Endothelial cell of umbilical vein (primary cell): ENCODE results near the gene FOXM1. TPM values are rescaled to one million over a fixed set of nuclear protein-coding genes. Genes with fewer than 3 reads are reported as not detected.

Experiments
- BruUV-seq: library from RNA; stranded (reverse); fragments of 400-500 nt; replicated peaks from 2 replicates; lab custom pipeline; 2021; lab: Mats Ljungman, UMichigan
- CTCF ChIA-PET: fragments of 300-600, 350-600 bp; sonication (Branson Sonifier 250); formaldehyde crosslinking; loops from one replicate; lab custom pipeline; 2021; ENCODE audit warnings: antibody characterized with exemption, inconsistent platforms; lab: Charles Lee
- POLR2A ChIA-PET: fragments of 300-600, 350-600 bp; sonication (Branson Sonifier 250); formaldehyde crosslinking; loops from one replicate; lab custom pipeline; 2021; ENCODE audit warnings: antibody characterized with exemption, inconsistent platforms; lab: Charles Lee
- DNase-seq: peaks from one replicate; pipeline ENCODE4 v3.0.0-alpha.2; 2011; ENCODE audit warnings: low read depth, low spot score
- FAIRE-seq: peaks from 2 replicates; lab custom pipeline; 2011; peaks lifted over from hg19 to GRCh38; lab: Jason Lieb, UNC
- H2AFZ ChIP-seq: 2 replicates; pipeline ENCODE4 v1.6.0; 2012; ENCODE audit warnings: low read depth, low read length, control low read depth, inconsistent platforms
- H3K27ac ChIP-seq: 2 replicates; pipeline ENCODE4 v1.5.1; 2011; ENCODE audit warnings: low read depth, mild to moderate bottlenecking, control low read depth, low read length, moderate library complexity; ENCODE audit not compliant: insufficient read depth
- H3K27me3 ChIP-seq, 2 experiments: 2 replicates each; pipeline versions ENCODE4 v1.6.0 to v1.6.1; 2011; ENCODE audit warnings: low read length in 2 of 2, mixed read lengths in 1 of 2; ENCODE audit not compliant: control insufficient read depth in 2 of 2, insufficient read depth in 2 of 2
- H3K36me3 ChIP-seq, 2 experiments: 2 replicates in 1 of 2; 3 replicates in 1 of 2; pipeline ENCODE4 v1.5.1; 2011; ENCODE audit warnings: low read length in 2 of 2, mild to moderate bottlenecking in 1 of 2, moderate library complexity in 1 of 2; ENCODE audit not compliant: control insufficient read depth in 2 of 2, insufficient read depth in 2 of 2; ENCODE audit errors: extremely low read depth in 1 of 2
- H3K4me1 ChIP-seq: 3 replicates; pipeline ENCODE4 v1.5.1; 2011; ENCODE audit warnings: mild to moderate bottlenecking, low read length; ENCODE audit not compliant: control insufficient read depth, insufficient read depth; ENCODE audit errors: extremely low read depth
- H3K4me2 ChIP-seq: 2 replicates; pipeline ENCODE4 v1.6.1; 2011; ENCODE audit warnings: low read length, control low read depth, mixed read lengths; ENCODE audit not compliant: insufficient read depth
- H3K4me3 ChIP-seq, 3 experiments: fragments of 200-600 bp in 1 of 3; sonication (generic), shearing (Covaris generic) in 1 of 3; replicated peaks in 1 of 3; 2 replicates each; pipeline ENCODE4 v1.5.1; 2011 to 2016; ENCODE audit warnings: control low read depth in 3 of 3, low read length in 3 of 3, mild to moderate bottlenecking in 2 of 3, inconsistent platforms in 1 of 3, low read depth in 1 of 3, moderate library complexity in 1 of 3; ENCODE audit not compliant: insufficient read depth in 1 of 3
- H3K79me2 ChIP-seq: 2 replicates; pipeline ENCODE4 v1.6.0; 2012; ENCODE audit warnings: low read length, inconsistent platforms; ENCODE audit not compliant: control insufficient read depth, insufficient read depth
- H3K9ac ChIP-seq: replicated peaks from 2 replicates; pipeline ENCODE3; 2011; ENCODE audit warnings: low read length, control low read depth; ENCODE audit not compliant: insufficient read depth; ENCODE audit errors: extremely low read depth
- H3K9me1 ChIP-seq: replicated peaks from 3 replicates; pipeline ENCODE4 v1.6.0; 2011; ENCODE audit warnings: mild to moderate bottlenecking, low read length; ENCODE audit not compliant: control insufficient read depth, insufficient read depth; ENCODE audit errors: extremely low read depth
- H3K9me3 ChIP-seq: replicated peaks from 2 replicates; pipeline ENCODE4 v1.5.1; 2012; ENCODE audit warnings: low read length, inconsistent platforms; ENCODE audit not compliant: control insufficient read depth, insufficient read depth
- H4K20me1 ChIP-seq: replicated peaks from 2 replicates; pipeline ENCODE3; 2011; ENCODE audit warnings: mild to moderate bottlenecking, low read length; ENCODE audit not compliant: control insufficient read depth, insufficient read depth; ENCODE audit errors: extremely low read depth
- MYC ChIP-seq: IDR thresholded peaks from one replicate; pipeline ENCODE4 v1.6.1; 2011; ENCODE audit warnings: mild to moderate bottlenecking, low read depth, low read length
- dilution Hi-C: fragments of 300-500 bp; cut with MboI; formaldehyde crosslinking; loops from one replicate; pipeline ENCODE4 v1.15.0; 2019; ENCODE audit warnings: low sequenced_read_pairs; ENCODE audit not compliant: extremely low pct_ligation_motif_present
- intact Hi-C: fragments of 100-400 bp; cut with micrococcal nuclease; formaldehyde crosslinking; loops from one replicate; pipeline ENCODE4 v1.10.0; 2022
- polyA plus RNA-seq, 4 experiments: library from polyadenylated mRNA; depleted of rRNA in 3 of 4; stranded (reverse) in 3 of 4; unstranded in 1 of 4; fragments of >200 nt; gene quantifications; 2 replicates each; pipeline versions ENCODE4 v1.2.1 to v1.2.3, GENCODE V29; 2011 to 2012; ENCODE audit warnings: missing spikeins in 1 of 4
- total RNA-seq: library from RNA; stranded (reverse); gene quantifications from 2 replicates; pipeline ENCODE4 v1.2.3, GENCODE V29; 2021
- TF ChIP-seq, protein P1 (sequence below), 2 donors: IDR thresholded peaks; 1 replicate in 1 of 2; 2 replicates in 1 of 2; pipeline ENCODE4 v1.5.1; 2011; ENCODE audit warnings: low read length in 2 of 2, mild to moderate bottlenecking in 2 of 2, moderate library complexity in 2 of 2, control low read depth in 1 of 2, inconsistent platforms in 1 of 2, low read depth in 1 of 2; ENCODE audit not compliant: insufficient read depth in 1 of 2; ENCODE audit errors: extremely low read depth in 1 of 2

The FOXM1 gene
- total and polyA plus RNA-seq, 2 donors (not counting 3 experiments of a cell fraction or from before 2014, with no cell fraction given), result 43.5 to 136 TPM

DNA sequence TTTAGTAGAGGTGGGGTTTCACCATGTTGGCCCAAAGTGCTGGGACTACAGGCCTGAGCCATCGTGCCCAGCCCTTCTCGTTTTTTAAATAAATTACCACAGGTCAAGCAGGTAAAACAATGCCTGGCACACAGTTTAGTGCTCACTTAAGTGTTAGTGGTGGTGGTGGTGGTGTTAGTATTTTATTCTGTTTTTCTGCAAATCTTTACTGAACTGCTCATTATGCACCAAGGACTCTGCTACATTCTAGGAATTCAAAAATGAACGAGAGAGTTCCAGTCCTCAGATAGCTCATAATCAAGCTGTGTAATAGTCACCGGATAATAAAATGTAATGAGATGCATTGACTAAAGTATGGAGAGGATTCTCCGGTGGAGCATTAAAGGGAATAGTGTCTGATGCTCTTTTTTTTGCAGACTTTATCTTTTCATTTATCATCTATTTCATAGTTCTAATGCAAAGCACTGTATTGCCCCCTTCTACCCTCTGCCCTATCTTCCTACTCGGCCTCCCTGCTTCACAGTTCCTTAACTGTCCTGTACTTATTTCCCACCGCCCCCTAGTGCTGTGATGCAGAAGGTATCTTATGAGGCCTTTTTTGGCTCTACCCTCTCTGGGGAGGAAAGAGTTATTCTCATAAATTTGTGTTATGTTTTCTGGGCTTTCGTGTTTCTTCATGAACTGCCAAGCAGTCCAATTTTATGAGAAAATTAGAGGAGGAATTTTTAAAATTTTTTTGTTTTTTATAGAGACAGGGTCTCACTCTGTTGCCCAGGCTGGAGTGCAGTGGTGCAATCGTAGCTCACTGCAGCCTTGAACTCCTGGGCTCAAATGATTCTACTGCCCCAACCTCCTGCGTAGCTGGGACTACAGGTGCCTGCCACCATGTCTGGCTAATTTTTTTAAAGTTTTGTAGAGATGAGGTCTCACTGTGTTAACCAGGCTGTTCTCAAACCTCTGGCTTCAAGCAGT, 63.5 kb downstream of the FOXM1 start:
- H3K79me2 ChIP-seq, result peaks cover 12% of the 10 kb centered on the region
- FAIRE-seq, result no peak
- H2AFZ ChIP-seq, result peak overlapping the region; percentile 38
- no peaks in the 10 kb centered on the region for H3K9me3 ChIP-seq
- TF ChIP-seq, protein P1, sequence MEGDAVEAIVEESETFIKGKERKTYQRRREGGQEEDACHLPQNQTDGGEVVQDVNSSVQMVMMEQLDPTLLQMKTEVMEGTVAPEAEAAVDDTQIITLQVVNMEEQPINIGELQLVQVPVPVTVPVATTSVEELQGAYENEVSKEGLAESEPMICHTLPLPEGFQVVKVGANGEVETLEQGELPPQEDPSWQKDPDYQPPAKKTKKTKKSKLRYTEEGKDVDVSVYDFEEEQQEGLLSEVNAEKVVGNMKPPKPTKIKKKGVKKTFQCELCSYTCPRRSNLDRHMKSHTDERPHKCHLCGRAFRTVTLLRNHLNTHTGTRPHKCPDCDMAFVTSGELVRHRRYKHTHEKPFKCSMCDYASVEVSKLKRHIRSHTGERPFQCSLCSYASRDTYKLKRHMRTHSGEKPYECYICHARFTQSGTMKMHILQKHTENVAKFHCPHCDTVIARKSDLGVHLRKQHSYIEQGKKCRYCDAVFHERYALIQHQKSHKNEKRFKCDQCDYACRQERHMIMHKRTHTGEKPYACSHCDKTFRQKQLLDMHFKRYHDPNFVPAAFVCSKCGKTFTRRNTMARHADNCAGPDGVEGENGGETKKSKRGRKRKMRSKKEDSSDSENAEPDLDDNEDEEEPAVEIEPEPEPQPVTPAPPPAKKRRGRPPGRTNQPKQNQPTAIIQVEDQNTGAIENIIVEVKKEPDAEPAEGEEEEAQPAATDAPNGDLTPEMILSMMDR (IDR thresholded peaks at IDR 0.05; ENCODE audit: extremely low read depth in 1 of 2, insufficient read depth in 1 of 2, low read depth in 1 of 2, low read length in 2 of 2), result peak; percentile 62 to 65
- no peak for TF ChIP-seq MYC
- BruUV-seq, result no TSS peak
- DNase-seq, result peak; percentile 63
- ChIA-PET POLR2A (interaction anchor here (0.6 to 1.5 kb wide), 4 partner anchors 9 to 73 kb away, joined by 3 to 4 read pairs (median 3); no protein-coding TSS in a partner anchor), CTCF (interaction anchor here (0.8 to 3.3 kb wide), 16 partner anchors 9 to 228 kb away, joined by 3 to 31 read pairs (median 6); partner anchors contain the start of gene FKBP4)
- peaks cover 0 to 8% of the 10 kb centered on the region in 2 experiments for H3K36me3 ChIP-seq
- no peaks in the 10 kb centered on the region for H3K27me3 ChIP-seq
- H3K9me1 ChIP-seq, result no peaks in the 10 kb centered on the region
- peak overlapping the region; percentile 58 to 94 (median 71) for H3K4me3 ChIP-seq
- intact Hi-C loops, result loop anchor here (2.0 kb wide), 1 partner anchor 73 kb away; no protein-coding TSS in a partner anchor
- H4K20me1 ChIP-seq, result no peaks in the 10 kb centered on the region
- peak overlapping the region; percentile 98 for H3K4me2 ChIP-seq
- peak overlapping the region; percentile 57 for H3K9ac ChIP-seq
- H3K27ac ChIP-seq, result peak overlapping the region; percentile 52
- dilution Hi-C loops, result no loop called here
- peaks cover 6% of the 10 kb centered on the region for H3K4me1 ChIP-seq
